T-helper 2 cell (primary cell): ENCODE results near the gene FBXL15.

ENCODE experiments used
- DNase-seq, 5 experiments: peaks; one replicate each; pipeline versions ENCODE4 v3.0.0 to v3.0.0-alpha.2; 2012 to 2022

FBXL15 gene

DNA sequence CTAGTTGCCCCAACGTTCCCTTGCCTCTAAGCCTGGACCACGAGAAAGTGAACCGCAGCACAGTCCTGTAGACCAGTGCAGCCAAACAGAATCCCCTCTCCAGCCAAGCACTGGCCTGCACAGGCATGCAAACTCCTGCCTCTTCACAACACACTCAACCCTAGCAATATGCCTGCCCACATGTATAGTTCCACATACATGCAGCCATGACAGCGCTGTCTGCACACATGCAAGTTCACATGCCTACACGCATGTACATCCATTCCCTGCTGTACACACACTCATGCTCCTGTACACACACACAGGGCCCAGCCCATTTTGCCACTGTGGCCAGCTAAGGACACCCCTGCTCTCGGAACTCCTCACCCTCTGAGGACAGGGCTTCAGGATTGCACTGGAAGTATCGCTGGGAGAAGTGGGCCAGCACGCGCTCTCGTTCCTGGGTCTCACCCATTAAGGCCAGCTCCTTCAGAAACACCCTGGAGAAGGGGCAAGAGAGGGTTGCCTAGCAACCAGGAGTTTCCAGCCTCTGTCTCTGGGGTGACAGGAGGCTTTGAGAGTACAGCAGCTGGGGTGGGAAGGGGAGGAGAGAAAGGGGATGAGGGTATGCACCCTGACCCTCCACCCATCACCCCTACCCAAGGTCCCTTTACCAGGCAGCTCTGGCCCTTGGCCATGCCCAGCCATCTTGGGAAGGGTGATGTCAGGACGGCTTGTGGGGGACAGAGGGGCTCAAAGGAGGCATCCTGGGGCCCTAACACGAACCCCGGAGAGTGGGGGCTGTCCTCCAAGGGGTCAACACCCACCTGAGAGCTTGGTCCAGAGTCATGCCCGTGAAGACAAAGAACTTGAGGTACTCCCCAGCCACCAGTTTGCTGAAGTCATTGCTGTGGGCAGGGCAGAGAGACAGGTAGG is 9.0 kb upstream of the FBXL15 start:
- DNase-seq: no peak

GRCh38 chr10:102412293-102412692 is 8.3 kb upstream of the FBXL15 start:
- DNase-seq: no peak

DNA sequence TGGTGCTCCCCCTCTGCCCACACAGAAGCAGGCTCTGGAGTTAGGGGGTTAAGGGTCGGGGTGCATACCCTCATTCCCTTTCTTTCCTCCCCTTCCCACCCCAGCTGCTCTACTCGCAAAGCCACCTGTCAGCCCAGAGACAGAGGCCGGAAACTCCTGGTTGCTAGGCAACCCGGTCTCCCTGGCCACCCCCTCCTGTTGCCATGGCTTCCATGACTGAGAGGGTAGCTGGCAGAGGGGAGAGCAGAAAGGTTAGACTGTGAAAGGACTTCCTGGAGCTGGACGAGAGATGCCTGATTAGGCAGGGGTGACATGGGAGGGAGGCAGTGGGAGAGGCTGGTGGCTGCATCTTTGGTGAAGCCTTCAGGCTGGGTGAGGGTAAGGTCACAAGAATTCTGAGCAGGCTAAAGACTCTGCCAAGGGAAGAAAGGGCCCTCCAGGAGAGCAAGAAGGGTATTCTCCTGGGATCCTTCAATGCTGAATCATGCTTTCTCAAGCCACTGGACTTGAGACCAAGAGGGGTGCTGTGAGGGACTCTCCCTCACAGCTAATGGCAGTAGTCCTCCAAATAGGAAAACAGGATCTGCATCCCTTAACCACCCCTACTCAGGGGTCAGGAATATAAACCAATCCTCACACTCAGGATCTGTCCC is 7.5 kb upstream of the FBXL15 start:
- peak in 1 of 5 experiments; percentile 64 for DNase-seq

DNA sequence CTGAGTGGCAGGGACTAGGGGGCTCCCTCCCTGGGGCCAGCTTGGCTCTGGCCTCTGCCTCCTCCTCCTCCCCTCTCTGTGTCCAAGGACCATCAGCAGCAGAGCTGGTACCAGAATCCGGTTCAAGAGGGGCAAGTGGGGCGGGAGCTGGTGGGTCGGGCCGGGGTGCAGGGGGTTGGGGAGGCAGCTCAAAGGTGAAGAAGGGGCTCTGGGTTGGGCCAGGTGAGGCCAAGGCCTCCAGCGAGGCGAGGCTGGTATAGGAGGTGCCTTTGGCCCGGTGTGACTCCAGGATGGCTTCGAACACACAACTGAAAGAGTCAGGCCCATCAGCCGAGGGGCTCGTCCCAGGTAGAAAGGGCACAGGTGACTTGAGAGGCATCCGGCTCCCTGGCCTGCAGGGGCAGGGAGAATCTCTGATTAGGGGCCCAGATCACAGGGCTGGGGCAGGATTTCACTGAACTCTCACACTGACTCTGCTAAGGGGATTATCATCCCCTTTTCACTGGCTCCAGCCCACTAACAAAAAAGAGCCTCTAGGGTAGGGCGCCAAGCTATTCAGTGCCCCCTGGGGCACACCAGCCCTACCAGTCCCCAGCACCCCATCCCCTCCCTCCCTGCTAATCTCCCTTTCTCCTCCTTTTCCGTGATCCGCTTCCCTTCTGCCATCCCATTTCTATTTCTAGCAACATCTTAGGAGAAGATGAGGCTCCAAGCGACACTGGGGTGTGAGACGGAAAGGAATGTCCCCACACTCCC is 6.7 kb upstream of the FBXL15 start:
- DNase-seq: no peak

GRCh38 chr10:102414749-102415148 is 5.9 kb upstream of the FBXL15 start:
- DNase-seq: no peak

DNA sequence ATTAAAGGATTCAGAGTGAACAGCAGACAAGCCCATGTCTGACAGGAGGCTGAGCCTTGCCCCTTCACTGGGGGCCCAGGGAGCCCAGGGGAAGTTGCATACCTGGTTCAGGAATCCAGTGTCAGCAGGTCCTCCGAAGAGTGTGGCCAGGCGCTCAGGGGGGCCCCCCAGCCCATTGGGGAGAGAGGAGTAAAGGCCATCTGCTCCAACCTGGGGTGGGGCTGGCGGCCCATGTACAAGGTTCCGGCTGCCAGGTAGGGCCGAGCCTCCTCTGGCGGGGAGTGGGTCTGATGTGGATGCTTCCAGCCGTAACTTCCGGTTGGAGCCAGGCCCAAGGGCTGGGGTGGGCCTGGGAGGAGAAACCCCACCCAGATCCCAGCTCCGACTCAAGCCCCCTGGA is 4.4 kb upstream of the FBXL15 start:
- DNase-seq: no peak

DNA sequence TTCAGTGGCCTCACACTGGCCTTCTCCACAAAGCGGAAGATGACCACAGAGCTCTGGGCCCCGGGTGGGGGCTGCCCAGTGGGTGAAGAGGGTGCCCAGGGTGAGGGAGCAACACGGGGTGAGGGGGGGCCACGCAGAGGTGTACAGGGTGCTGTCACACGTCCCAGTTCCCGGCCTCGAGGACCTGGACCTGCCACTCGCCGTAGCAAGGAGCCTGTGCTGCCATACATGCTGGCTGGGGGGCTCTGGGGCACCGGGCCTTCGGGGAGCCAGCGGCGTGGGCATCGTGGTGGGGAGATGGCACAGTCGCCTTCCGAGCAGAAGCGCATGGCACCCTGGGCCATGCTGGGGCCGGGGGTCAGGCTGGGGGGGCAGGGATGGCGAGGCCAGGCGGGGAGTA is 3.9 kb upstream of the FBXL15 start:
- no peak for DNase-seq

DNA sequence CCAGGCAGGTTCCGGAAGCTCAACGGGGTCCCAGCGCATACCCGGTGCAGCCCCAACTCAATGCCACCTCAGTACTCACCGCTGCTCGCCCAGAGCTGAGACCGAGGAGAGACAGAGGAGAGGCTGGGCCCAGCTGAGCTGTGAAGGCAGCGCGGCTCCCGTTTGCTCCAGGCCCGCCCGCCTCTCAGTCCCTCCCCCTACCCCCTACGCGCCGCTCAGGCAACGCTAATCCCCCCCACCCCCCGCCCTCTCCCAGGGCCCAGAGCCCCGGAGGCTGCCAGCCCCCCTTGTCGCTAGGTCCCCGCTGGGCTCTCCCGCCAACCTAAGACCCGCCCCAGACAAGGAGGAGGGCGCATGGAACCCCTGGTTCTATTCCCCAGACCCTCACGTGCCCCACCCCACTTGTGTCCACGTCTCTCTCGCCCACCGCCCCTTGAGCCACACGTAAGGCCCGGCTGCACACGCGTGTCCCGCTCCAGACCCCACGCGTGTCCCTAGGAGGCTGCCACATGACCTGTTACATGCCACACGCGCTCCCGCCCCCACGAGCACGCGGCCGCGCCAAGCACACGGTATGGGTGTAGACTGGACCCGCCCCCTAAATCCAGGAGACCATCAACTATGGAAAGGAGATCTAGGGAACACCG is 1.9 kb upstream of the FBXL15 start, which contains the start of gene PSD:
Gene PSD, minus strand, starts transcription at position 164 of the 647 bp plus-strand sequence. CDS start 1,747 bp downstream, outside the sequence.
- DNase-seq: no peak

- DNase-seq: peak; percentile 48 to 62 (median 56)
Measured at GRCh38 chr10:102419269-102420180, 1.1 kb upstream of the FBXL15 start.

GRCh38 chr10:102420181-102420713 is 389 bp upstream of the FBXL15 start:
- DNase-seq: no peak

DNA sequence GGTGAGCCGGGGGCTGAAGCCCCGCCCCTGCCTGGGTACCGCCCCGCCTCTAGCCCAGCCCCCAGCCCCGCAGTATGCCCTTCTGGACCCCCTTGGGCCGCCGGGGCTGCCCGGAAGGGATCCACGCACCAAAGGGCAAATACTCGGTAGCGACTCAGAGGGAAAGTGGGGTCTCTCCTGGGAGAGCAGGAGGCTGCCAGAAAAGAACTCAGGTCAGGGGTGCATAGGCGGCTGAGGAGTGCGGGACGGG is 796 bp downstream of the FBXL15 start:
- no peak for DNase-seq

- peak in 1 of 5 experiments; percentile 45 for DNase-seq
Measured at GRCh38 chr10:102421757-102422512, 1.3 kb downstream of the FBXL15 start.

- peak in 1 of 5 experiments; percentile 67 for DNase-seq
Measured at GRCh38 chr10:102422545-102423129, 2.0 kb downstream of the FBXL15 start.

DNA sequence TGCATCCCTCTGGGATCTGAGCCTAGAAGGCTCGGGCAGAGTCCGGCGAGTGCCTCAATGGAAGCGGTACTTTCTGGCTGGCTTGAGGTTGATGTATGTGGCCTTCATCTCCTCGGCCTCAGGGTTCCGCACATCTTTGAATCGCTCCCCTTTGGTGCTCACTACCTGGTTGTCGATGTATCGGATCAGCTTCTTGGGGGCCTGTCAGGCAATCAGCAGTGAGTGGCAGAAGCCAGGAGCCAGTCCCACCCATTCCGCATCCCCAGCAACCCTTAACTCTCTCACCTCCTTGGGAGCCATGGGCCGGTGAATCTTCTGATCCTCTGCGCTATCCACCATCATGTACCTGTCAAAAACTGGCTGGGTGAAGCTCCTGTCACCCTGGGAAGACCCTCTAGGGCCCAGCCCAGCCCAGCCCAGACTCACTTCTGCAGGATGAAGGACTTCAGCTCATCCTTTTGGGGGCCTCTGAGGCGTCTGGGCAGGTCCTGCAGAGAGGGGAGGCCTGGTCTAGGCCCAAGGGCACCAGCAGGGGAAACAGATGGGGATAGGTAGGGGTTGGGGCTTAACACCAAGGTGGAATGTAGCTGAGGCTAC is 2.8 kb downstream of the FBXL15 start:
- DNase-seq: no peak

- no peak for DNase-seq
Measured at GRCh38 chr10:102424145-102424544, 3.5 kb downstream of the FBXL15 start.

DNA sequence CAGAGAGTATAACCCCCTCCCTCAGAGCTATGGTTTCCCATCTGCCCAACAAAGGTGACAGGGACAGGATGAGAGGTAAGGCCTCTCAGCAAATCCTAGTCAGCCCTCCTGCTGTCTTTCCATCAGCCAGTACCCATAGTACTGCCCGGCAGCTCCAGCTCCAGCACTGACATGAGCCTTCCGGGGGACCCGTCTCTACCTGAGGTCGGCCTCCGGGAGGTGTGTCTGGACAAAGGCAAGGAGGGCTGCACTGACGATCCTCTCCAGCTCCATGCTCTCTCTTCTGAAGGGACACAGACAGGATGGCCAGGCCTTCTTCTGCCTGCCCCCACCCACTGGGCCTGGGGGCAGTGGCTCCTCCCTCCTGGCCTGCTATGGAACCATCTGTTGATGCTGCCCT is 4.3 kb downstream of the FBXL15 start:
- no peak for DNase-seq

DNA sequence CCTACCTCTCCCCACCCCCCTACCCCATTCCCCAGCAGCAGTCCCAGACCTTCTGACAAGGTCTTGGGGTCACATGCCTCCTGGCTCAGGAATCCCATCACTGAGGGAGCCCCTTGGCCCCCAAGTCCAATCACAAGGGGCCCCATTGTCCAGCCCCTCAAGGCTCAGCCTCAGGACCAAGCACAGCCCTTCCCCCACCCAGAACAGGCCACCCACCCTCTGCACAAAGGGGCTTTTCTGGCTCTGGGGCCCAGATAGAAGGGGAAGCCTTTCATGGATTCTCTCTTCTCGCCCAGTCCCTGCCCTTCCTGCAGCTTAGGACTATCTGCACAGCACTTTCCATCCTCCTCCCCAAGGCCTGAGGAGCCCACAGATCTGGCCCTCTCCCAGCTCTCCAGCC is 4.8 kb downstream of the FBXL15 start:
- DNase-seq: no peak

DNA sequence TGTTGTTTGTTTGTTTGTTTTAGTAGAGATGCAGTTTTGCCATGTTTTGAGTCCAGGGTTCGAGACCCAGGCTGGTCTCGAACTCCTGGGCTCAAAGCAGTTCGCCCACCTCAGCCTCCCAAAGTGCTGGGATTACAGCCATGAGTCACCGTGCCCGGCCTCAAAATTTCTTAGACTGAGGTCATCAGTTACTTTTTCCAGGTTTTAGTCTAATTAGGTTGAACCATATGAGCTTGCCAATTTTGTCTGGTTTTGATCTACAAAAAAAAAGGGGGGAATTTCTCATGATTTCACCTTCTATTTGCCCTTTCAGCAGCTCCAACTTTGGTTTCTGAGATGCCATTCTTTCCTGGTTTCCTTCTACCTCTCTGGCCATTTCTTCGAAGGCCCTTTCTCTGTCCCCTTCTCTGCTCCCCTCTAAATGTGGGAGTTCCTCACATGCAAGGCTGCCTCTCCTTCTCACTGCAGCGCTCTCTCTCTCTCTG is 6.2 kb downstream of the FBXL15 start:
- no peak for DNase-seq

- DNase-seq: no peak
Measured at GRCh38 chr10:102429468-102429867, 8.8 kb downstream of the FBXL15 start.
